ENCODE measurements around the gene OR51E1.

Gene OR51E1

DNA sequence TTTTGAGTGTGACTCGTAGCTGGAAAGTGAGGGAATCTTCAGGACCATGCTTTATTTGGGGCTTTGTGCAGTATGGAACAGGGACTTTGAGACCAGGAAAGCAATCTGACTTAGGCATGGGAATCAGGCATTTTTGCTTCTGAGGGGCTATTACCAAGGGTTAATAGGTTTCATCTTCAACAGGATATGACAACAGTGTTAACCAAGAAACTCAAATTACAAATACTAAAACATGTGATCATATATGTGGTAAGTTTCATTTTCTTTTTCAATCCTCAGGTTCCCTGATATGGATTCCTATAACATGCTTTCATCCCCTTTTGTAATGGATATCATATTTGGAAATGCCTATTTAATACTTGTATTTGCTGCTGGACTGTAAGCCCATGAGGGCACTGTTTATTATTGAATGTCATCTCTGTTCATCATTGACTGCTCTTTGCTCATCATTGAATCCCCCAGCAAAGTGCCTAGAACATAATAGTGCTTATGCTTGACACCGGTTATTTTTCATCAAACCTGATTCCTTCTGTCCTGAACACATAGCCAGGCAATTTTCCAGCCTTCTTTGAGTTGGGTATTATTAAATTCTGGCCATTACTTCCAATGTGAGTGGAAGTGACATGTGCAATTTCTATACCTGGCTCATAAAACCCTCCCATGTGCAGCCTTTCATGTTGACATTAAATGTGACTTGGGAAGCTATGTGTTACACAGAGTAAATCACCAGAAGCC lies 11.0 kb downstream of the OR51E1 start:
- Histone ChIP-seq H3K9me3 (ENCODE audit: control insufficient read depth, insufficient read depth, low read length) (no peaks in the 10 kb centered on the region), H3K27ac (ENCODE audit: low read depth, low read length) (no peak overlapping the region), H3K9ac (ENCODE audit: low read depth, low read length) (no peak overlapping the region), H3K4me3 (ENCODE audit: low read depth, low read length) (no peak overlapping the region), H3K27me3 (ENCODE audit: control insufficient read depth, insufficient read depth, low read length) (no peaks in the 10 kb centered on the region), H3K4me1 (ENCODE audit: control insufficient read depth, insufficient read depth, low read length) (no peaks in the 10 kb centered on the region), H3K36me3 (ENCODE audit: control insufficient read depth, insufficient read depth, low read length) (no peaks in the 10 kb centered on the region)

DNA sequence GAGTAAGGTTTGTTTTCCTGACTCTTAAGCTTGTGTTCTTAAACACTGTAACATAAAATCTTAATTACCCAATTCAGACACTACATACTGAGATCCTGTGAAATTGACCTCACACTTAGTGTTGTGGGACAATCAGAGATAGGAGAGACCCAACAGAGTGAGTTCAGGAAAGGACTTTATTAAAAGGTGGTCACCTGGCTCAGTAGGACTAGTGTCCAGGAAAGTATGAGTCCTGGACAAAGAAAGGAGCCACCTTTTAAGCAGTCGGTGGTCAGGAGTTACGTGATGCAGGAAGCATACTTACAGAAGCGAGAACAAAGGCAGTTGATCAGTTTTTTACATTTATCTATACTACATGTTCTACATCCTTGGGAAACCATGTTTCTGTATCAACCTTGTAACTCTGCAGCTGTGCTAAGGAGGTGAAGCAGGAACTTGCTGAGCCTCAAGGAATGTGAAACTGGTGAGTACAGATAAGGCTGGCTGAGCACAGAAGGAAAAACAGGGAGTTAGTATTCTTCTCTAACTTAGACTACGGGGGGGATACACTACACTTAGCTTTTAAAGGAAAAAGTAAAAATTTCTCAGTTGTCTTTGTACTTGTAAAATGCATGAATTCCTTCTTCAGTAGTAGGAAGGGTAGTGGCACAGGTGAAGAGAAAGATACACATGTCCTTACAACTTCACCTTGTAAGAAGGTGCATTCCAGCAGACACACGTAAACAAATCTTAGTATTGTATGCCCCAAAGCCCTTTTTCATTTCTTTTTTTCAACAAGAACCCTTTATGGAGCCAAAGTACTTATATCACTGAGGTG lies 15.1 kb downstream of the OR51E1 start:
- H3K9me3 ChIP-seq (ENCODE audit: control insufficient read depth, insufficient read depth, low read length): no peaks in the 10 kb centered on the region
- H3K4me3 ChIP-seq (ENCODE audit: low read depth, low read length): no peak overlapping the region
- no peaks in the 10 kb centered on the region for H3K4me1 ChIP-seq (ENCODE audit: control insufficient read depth, insufficient read depth, low read length)
- no peaks in the 10 kb centered on the region for H3K27me3 ChIP-seq (ENCODE audit: control insufficient read depth, insufficient read depth, low read length)
- H3K9ac ChIP-seq (ENCODE audit: low read depth, low read length): no peak overlapping the region
- H3K27ac ChIP-seq (ENCODE audit: low read depth, low read length): no peak overlapping the region
- no peaks in the 10 kb centered on the region for H3K36me3 ChIP-seq (ENCODE audit: control insufficient read depth, insufficient read depth, low read length)

DNA sequence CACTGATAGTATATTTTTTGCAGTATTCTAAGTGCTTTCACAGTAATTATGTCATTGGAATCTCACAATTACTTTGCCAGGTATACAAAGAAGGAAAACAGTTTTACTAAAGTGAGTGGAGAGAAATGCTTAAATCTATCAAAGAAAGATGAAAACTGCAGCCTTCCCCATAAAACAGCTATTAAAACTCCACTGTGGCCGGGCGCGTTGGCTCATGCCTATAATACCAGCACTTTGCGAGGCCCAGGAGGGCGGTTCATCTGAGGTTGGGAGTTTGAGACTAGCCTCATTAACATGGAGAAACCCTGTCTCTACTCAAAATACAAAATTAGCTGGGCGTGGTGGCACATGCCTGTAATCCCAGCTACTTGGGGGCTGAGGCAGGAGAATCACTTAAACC lies 19.1 kb downstream of the OR51E1 start:
- Histone ChIP-seq H3K36me3 (ENCODE audit: control insufficient read depth, insufficient read depth, low read length) (no peaks in the 10 kb centered on the region), H3K9ac (ENCODE audit: low read depth, low read length) (no peak overlapping the region), H3K9me3 (ENCODE audit: control insufficient read depth, insufficient read depth, low read length) (no peaks in the 10 kb centered on the region), H3K27me3 (ENCODE audit: control insufficient read depth, insufficient read depth, low read length) (no peaks in the 10 kb centered on the region), H3K4me1 (ENCODE audit: control insufficient read depth, insufficient read depth, low read length) (no peaks in the 10 kb centered on the region), H3K27ac (ENCODE audit: low read depth, low read length) (no peak overlapping the region), H3K4me3 (ENCODE audit: low read depth, low read length) (no peak overlapping the region)

DNA sequence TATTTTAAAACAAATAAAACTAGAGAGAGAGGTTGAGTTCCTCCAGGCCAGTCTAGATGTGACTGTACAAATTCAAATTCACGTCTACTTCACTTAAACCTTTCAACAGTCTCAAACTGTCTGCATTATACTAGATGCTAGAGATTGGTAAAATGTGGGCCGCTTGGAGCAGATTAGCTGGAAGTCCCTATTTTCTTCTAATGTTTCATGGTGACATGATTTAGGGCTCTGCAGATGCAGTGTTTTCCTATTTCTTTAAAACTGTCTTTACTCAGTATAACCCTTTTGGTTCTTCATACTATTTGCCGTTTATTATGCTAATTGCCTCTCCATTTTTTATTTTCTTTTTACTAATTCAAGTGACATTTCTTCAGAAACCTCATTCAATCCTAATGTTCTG lies 20.4 kb downstream of the OR51E1 start:
- H3K36me3 ChIP-seq (ENCODE audit: control insufficient read depth, insufficient read depth, low read length): no peaks in the 10 kb centered on the region
- no peaks in the 10 kb centered on the region for H3K9me3 ChIP-seq (ENCODE audit: control insufficient read depth, insufficient read depth, low read length)
- no peaks in the 10 kb centered on the region for H3K27me3 ChIP-seq (ENCODE audit: control insufficient read depth, insufficient read depth, low read length)

DNA sequence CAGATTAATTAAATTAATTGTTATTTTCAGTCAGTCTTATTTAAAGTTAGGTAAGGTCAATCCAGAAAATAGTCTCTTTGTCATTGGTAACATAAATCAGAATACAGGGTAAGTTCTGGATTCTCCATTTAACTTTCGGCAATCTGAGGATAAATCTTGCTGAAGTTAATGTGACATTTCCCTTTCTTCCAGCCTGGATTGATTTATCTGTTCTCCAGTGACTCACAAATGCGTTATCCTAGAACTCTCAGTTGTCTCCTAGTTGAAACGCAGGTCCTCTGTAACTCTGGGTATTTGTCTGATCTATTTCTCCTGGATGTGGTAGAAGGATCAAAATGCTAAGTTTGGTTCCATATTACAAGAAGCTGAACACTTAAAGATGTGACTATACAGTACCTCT lies 21.0 kb downstream of the OR51E1 start:
- Histone ChIP-seq H3K36me3 (ENCODE audit: control insufficient read depth, insufficient read depth, low read length) (no peaks in the 10 kb centered on the region), H3K4me1 (ENCODE audit: control insufficient read depth, insufficient read depth, low read length) (no peaks in the 10 kb centered on the region), H3K9ac (ENCODE audit: low read depth, low read length) (no peak overlapping the region), H3K4me3 (ENCODE audit: low read depth, low read length) (no peak overlapping the region), H3K27me3 (ENCODE audit: control insufficient read depth, insufficient read depth, low read length) (no peaks in the 10 kb centered on the region), H3K27ac (ENCODE audit: low read depth, low read length) (no peak overlapping the region), H3K9me3 (ENCODE audit: control insufficient read depth, insufficient read depth, low read length) (no peaks in the 10 kb centered on the region)

More for the DNA sequence above, 20.4 kb downstream of the OR51E1 start:
- Histone ChIP-seq H3K4me1 (ENCODE audit: control insufficient read depth, insufficient read depth, low read length) (no peaks in the 10 kb centered on the region), H3K4me3 (ENCODE audit: low read depth, low read length) (no peak overlapping the region), H3K27ac (ENCODE audit: low read depth, low read length) (no peak overlapping the region), H3K9ac (ENCODE audit: low read depth, low read length) (no peak overlapping the region)

DNA sequence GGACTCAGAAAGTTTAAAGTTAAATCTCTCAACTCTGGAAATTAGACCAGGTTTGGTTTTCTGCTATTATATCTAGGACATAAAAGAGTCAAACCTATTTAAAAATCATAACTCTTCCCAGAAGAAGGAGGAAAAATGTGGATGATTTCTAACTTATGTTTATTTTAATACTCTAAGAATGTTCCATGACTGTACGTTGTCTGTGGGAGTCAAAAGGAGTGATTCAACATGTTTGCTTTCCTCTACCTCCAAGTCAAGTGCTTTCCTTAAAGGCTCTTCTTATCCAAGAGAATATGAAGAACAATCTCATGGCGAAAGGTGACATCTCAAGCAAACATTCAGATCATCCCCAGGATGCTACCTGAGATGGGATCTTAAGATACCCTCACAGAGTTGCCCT lies 21.6 kb downstream of the OR51E1 start:
- no peaks in the 10 kb centered on the region for H3K36me3 ChIP-seq (ENCODE audit: control insufficient read depth, insufficient read depth, low read length)
- H3K27ac ChIP-seq (ENCODE audit: low read depth, low read length): no peak overlapping the region
- no peaks in the 10 kb centered on the region for H3K9me3 ChIP-seq (ENCODE audit: control insufficient read depth, insufficient read depth, low read length)
- no peaks in the 10 kb centered on the region for H3K4me1 ChIP-seq (ENCODE audit: control insufficient read depth, insufficient read depth, low read length)
- H3K9ac ChIP-seq (ENCODE audit: low read depth, low read length): no peak overlapping the region
- no peaks in the 10 kb centered on the region for H3K27me3 ChIP-seq (ENCODE audit: control insufficient read depth, insufficient read depth, low read length)
- no peak overlapping the region for H3K4me3 ChIP-seq (ENCODE audit: low read depth, low read length)

DNA sequence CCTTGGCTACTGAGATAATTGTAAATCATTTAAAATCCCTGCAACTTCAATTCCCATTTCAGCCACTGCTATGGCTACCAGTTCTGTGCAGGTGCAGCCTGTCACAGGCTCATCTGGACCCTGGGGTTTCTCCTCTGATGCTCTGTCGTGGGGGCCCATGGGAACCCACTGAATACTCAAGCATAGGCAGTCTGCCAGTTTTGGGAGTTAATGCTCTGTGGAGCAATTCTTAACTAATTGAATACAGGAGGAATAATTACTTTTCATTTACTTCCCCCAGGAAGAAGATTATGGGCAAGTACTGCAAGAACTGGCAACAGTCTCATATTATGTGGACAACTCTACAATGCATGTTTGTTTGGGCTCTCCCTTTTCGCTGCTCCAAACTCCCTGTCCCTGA lies 28.0 kb downstream of the OR51E1 start:
- H3K9ac ChIP-seq (ENCODE audit: low read depth, low read length): no peak overlapping the region
- no peaks in the 10 kb centered on the region for H3K36me3 ChIP-seq (ENCODE audit: control insufficient read depth, insufficient read depth, low read length)
- no peaks in the 10 kb centered on the region for H3K9me3 ChIP-seq (ENCODE audit: control insufficient read depth, insufficient read depth, low read length)
- H3K4me3 ChIP-seq (ENCODE audit: low read depth, low read length): no peak overlapping the region
- H3K27ac ChIP-seq (ENCODE audit: low read depth, low read length): no peak overlapping the region
- H3K27me3 ChIP-seq (ENCODE audit: control insufficient read depth, insufficient read depth, low read length): no peaks in the 10 kb centered on the region
- no peaks in the 10 kb centered on the region for H3K4me1 ChIP-seq (ENCODE audit: control insufficient read depth, insufficient read depth, low read length)

DNA sequence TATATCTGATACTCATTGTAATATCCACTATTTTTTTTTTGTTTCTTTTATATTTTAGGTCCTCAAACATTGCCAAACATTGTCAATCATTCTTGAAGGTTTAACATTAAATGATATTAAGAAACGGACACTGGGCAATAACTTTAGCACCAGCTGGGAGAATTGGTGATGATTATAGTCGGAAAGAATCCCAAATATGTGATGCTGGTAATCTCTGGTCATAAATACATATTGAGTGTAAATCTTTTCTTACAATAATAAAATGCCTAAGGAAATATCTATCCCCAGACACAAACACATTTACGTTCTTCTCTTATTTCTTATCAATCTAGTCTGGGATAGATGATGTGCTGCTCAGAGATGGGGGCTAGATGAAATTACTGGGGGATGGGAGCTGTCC lies 28.7 kb downstream of the OR51E1 start:
- no peaks in the 10 kb centered on the region for H3K27me3 ChIP-seq (ENCODE audit: control insufficient read depth, insufficient read depth, low read length)
- no peaks in the 10 kb centered on the region for H3K4me1 ChIP-seq (ENCODE audit: control insufficient read depth, insufficient read depth, low read length)
- no peak overlapping the region for H3K27ac ChIP-seq (ENCODE audit: low read depth, low read length)

DNA sequence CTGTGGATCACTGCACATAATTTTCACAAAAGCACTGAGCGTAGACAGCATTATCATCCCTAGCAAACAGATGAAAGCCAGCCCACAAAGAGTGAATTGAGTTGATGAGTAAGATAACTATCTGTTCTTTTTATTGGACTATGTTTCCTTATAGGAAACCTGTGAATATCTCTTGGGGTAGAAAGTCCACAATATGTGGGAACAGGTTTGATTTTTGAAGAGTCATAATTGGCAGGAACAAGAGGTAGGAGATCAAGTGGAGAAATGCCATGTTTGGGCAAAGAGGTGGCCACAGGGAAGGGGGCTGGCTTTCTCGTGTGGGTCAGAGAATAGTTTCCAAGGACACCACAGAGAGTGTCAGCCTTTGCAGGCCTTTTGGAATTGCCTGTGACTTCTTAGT lies 30.0 kb downstream of the OR51E1 start:
- Histone ChIP-seq H3K9ac (ENCODE audit: low read depth, low read length) (no peak overlapping the region), H3K27ac (ENCODE audit: low read depth, low read length) (no peak overlapping the region), H3K27me3 (ENCODE audit: control insufficient read depth, insufficient read depth, low read length) (no peaks in the 10 kb centered on the region), H3K4me3 (ENCODE audit: low read depth, low read length) (no peak overlapping the region), H3K36me3 (ENCODE audit: control insufficient read depth, insufficient read depth, low read length) (no peaks in the 10 kb centered on the region), H3K4me1 (ENCODE audit: control insufficient read depth, insufficient read depth, low read length) (no peaks in the 10 kb centered on the region), H3K9me3 (ENCODE audit: control insufficient read depth, insufficient read depth, low read length) (no peaks in the 10 kb centered on the region)

More for the DNA sequence above, 28.7 kb downstream of the OR51E1 start:
- Histone ChIP-seq H3K36me3 (ENCODE audit: control insufficient read depth, insufficient read depth, low read length) (no peaks in the 10 kb centered on the region), H3K9ac (ENCODE audit: low read depth, low read length) (no peak overlapping the region), H3K9me3 (ENCODE audit: control insufficient read depth, insufficient read depth, low read length) (no peaks in the 10 kb centered on the region), H3K4me3 (ENCODE audit: low read depth, low read length) (no peak overlapping the region)

DNA sequence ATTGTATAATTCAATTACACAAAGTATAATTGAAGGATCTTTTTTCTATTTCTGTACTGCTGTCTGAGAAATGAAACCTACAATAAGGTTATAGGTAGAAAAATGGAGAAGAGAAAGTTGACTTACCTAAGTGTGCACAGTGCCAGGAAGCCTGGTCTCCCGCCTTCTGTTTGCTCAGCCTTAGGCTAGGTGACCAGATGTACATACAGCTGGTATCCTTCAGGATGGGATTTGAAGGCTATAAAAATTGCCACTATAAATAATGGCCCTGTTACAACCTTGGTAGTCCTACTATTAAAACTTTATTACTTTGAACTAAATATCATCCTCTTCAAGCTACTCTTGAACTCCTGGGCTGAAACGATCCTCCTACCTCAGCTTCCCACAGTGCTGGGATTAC lies 34.2 kb downstream of the OR51E1 start:
- Histone ChIP-seq H3K4me3 (ENCODE audit: low read depth, low read length) (no peak overlapping the region), H3K27me3 (ENCODE audit: control insufficient read depth, insufficient read depth, low read length) (no peaks in the 10 kb centered on the region), H3K36me3 (ENCODE audit: control insufficient read depth, insufficient read depth, low read length) (no peaks in the 10 kb centered on the region), H3K27ac (ENCODE audit: low read depth, low read length) (no peak overlapping the region), H3K9me3 (ENCODE audit: control insufficient read depth, insufficient read depth, low read length) (no peaks in the 10 kb centered on the region), H3K4me1 (ENCODE audit: control insufficient read depth, insufficient read depth, low read length) (no peaks in the 10 kb centered on the region), H3K9ac (ENCODE audit: low read depth, low read length) (no peak overlapping the region)

DNA sequence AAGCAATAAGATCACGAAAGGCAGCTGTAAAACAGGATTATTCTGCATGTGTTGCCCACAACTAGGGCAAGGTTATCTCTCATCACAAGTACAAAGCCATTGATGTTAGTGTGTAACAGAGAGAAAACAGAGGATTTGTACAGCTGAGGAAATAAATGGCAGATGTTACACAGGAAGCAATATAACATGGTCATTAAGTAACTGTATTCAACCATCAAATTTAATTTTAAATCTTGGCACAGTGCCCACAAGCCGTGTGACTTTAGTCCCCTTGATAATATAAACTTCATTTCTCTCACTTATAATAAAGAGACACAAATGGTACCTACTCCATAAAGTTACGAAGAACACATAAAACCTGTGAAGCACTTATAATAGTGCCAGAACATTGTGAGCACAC lies 36.6 kb downstream of the OR51E1 start:
- H3K27ac ChIP-seq (ENCODE audit: low read depth, low read length): no peak overlapping the region
- H3K36me3 ChIP-seq (ENCODE audit: control insufficient read depth, insufficient read depth, low read length): no peaks in the 10 kb centered on the region
- no peaks in the 10 kb centered on the region for H3K9me3 ChIP-seq (ENCODE audit: control insufficient read depth, insufficient read depth, low read length)
- no peak overlapping the region for H3K4me3 ChIP-seq (ENCODE audit: low read depth, low read length)
- H3K27me3 ChIP-seq (ENCODE audit: control insufficient read depth, insufficient read depth, low read length): no peaks in the 10 kb centered on the region
- no peaks in the 10 kb centered on the region for H3K4me1 ChIP-seq (ENCODE audit: control insufficient read depth, insufficient read depth, low read length)
- H3K9ac ChIP-seq (ENCODE audit: low read depth, low read length): no peak overlapping the region

Data from HUES48 (cell line).